Liver (tissue), 9 donors: Measurements from ENCODE around the gene MED31. TPM values are rescaled to one million over a fixed set of nuclear protein-coding genes. Genes with fewer than 3 reads are reported as not detected.

ENCODE experiments used
- DNase-seq: peaks from one replicate; pipeline ENCODE4 v3.0.0-alpha.2; 2017; ENCODE audit warnings: low spot score
- H3K27ac ChIP-seq, 2 donors: one replicate each; pipeline ENCODE4 v1.7.0; 2013; ENCODE audit warnings: inconsistent platforms in 2 of 2, low read length in 2 of 2, control low read depth in 1 of 2, low read depth in 1 of 2, mild to moderate bottlenecking in 1 of 2
- H3K27me3 ChIP-seq, 4 donors: one replicate each; pipeline versions ENCODE4 v1.6.1 to v1.7.0; 2013; ENCODE audit warnings: low read length in 3 of 4, inconsistent platforms in 1 of 4, mild to moderate bottlenecking in 1 of 4, moderate library complexity in 1 of 4; ENCODE audit not compliant: control insufficient read depth in 4 of 4, insufficient read depth in 4 of 4
- H3K36me3 ChIP-seq, 4 donors: one replicate each; pipeline versions ENCODE4 v1.6.1 to v1.7.0; 2013; ENCODE audit warnings: low read length in 3 of 4, mild to moderate bottlenecking in 3 of 4, low read depth in 1 of 4, moderate library complexity in 1 of 4; ENCODE audit not compliant: control insufficient read depth in 4 of 4, insufficient read depth in 3 of 4
- H3K4me1 ChIP-seq, 4 donors: one replicate each; pipeline versions ENCODE4 v1.6.1 to v1.7.0; 2013; ENCODE audit warnings: low read length in 3 of 4, mild to moderate bottlenecking in 3 of 4, moderate library complexity in 1 of 4; ENCODE audit not compliant: control insufficient read depth in 4 of 4, insufficient read depth in 4 of 4
- H3K4me3 ChIP-seq, 3 donors: one replicate each; pipeline versions ENCODE4 v1.6.1 to v1.7.0; 2013; ENCODE audit warnings: low read length in 3 of 3, control low read depth in 1 of 3, low read depth in 1 of 3, mild to moderate bottlenecking in 1 of 3
- H3K9ac ChIP-seq, 2 donors: one replicate each; pipeline ENCODE4 v1.7.0; 2013; ENCODE audit warnings: low read length in 2 of 2, mild to moderate bottlenecking in 2 of 2, moderate library complexity in 2 of 2, control low read depth in 1 of 2, low read depth in 1 of 2
- H3K9me3 ChIP-seq, 4 donors: one replicate each; pipeline versions ENCODE4 v1.6.1 to v1.7.0; 2013; ENCODE audit warnings: low read length in 3 of 4; ENCODE audit not compliant: control insufficient read depth in 4 of 4
- ATF3 ChIP-seq: IDR thresholded peaks from 2 replicates; pipeline ENCODE4 v1.6.1; 2016; ENCODE audit warnings: antibody characterized with exemption
- CTCF ChIP-seq: fragments of 150-350 bp; IDR thresholded peaks from 2 replicates; pipeline ENCODE4 v1.5.1; 2017; ENCODE audit warnings: improper control_type of control experiment, low read depth, low read length; ENCODE audit not compliant: missing input control
- EGR1 ChIP-seq, 2 donors: IDR thresholded peaks; 2 replicates each; pipeline ENCODE4 v1.6.1; 2016 to 2018; ENCODE audit warnings: antibody characterized with exemption in 2 of 2, low read depth in 2 of 2
- FOXA1 ChIP-seq: IDR thresholded peaks from 2 replicates; pipeline ENCODE4 v1.6.1; 2016; ENCODE audit warnings: antibody characterized with exemption
- FOXA2 ChIP-seq: IDR thresholded peaks from 2 replicates; pipeline ENCODE4 v1.6.1; 2016; ENCODE audit warnings: antibody characterized with exemption
- GABPA ChIP-seq, 2 donors: IDR thresholded peaks in 1 of 2; conservative IDR thresholded peaks in 1 of 2; 2 replicates each; pipeline ENCODE4 v1.6.1; 2016; ENCODE audit warnings: antibody characterized with exemption in 2 of 2, mild to moderate bottlenecking in 1 of 2, moderate library complexity in 1 of 2
- HNF4A ChIP-seq, 2 donors: conservative IDR thresholded peaks; 2 replicates each; pipeline ENCODE4 v1.6.1; 2016; ENCODE audit warnings: antibody characterized with exemption in 2 of 2, mild to moderate bottlenecking in 2 of 2
- HNF4G ChIP-seq: IDR thresholded peaks from 2 replicates; pipeline ENCODE4 v1.6.1; 2016; ENCODE audit warnings: antibody characterized with exemption
- JUND ChIP-seq, 2 donors: IDR thresholded peaks; 2 replicates each; pipeline ENCODE4 v1.6.1; 2016; ENCODE audit warnings: antibody characterized with exemption in 2 of 2
- MAX ChIP-seq: IDR thresholded peaks from 2 replicates; pipeline ENCODE4 v1.6.1; 2016; ENCODE audit warnings: antibody characterized with exemption
- NR2F2 ChIP-seq: IDR thresholded peaks from 2 replicates; pipeline ENCODE4 v1.6.1; 2016; ENCODE audit warnings: antibody characterized with exemption
- RAD21 ChIP-seq, 2 donors: IDR thresholded peaks; 2 replicates each; pipeline ENCODE4 v1.6.1; 2016; ENCODE audit warnings: antibody characterized with exemption in 2 of 2, mild to moderate bottlenecking in 2 of 2
- REST ChIP-seq: IDR thresholded peaks from 2 replicates; pipeline ENCODE4 v1.6.1; 2016; ENCODE audit warnings: antibody characterized with exemption, mild to moderate bottlenecking
- RXRA ChIP-seq, 2 donors: IDR thresholded peaks; 2 replicates each; pipeline ENCODE4 v1.6.1; 2017 to 2018; ENCODE audit warnings: antibody characterized with exemption in 2 of 2, mild to moderate bottlenecking in 1 of 2
- SP1 ChIP-seq: IDR thresholded peaks from 2 replicates; pipeline ENCODE4 v1.6.1; 2018; ENCODE audit warnings: antibody characterized with exemption, mild to moderate bottlenecking
- TAF1 ChIP-seq: conservative IDR thresholded peaks from 2 replicates; pipeline ENCODE4 v1.6.1; 2016; ENCODE audit warnings: antibody characterized with exemption, mild to moderate bottlenecking
- YY1 ChIP-seq: IDR thresholded peaks from 2 replicates; pipeline ENCODE4 v1.6.1; 2016; ENCODE audit warnings: antibody characterized with exemption, mild to moderate bottlenecking
- WGBS: extraction: QIAGEN DNeasy Blood & Tissue Kit; methylation state at CpG from one replicate; pipeline ENCODE4 v1.1.7; 2013; 5-methylcytosine and 5-hydroxymethylcytosine counted together
- polyA plus RNA-seq, 2 donors: library from polyadenylated mRNA; stranded (reverse) in 1 of 2; unstranded in 1 of 2; fragments of 200-250 nt in 1 of 2; fragments of >200 nt in 1 of 2; fragmentation: Nextera tagmentation in 1 of 2; extraction: Ambion mirVana in 1 of 2; gene quantifications; one replicate each; pipeline versions ENCODE4 v1.2.1 to v1.2.3, GENCODE V29; 2013 to 2015
- total RNA-seq, 2 donors: library from RNA; depleted of rRNA; stranded (reverse); fragments of >200 nt; gene quantifications; one replicate each; pipeline ENCODE4 v1.2.3, GENCODE V29; 2014
- donor health status: healthy.
- donor health status: healthy.
- donor health status: healthy.
- donor health status: healthy.
- donor health status: healthy.

The MED31 gene
- total and polyA plus RNA-seq, 4 donors: 6.9 to 29.8 (median 8.7) TPM

GRCh38 chr17:6698004-6698403 lies 46.6 kb upstream of the MED31 start:
- no peak for DNase-seq
- H3K9ac ChIP-seq: no peak overlapping the region
- H3K27ac ChIP-seq: peak overlapping the region in 1 of 2 donors; percentile 13
- peaks cover 7 to 45% (median 36%) of the 10 kb centered on the region in 4 donors for H3K36me3 ChIP-seq
- 86% methylated on average over 11 of the region's 11 CpGs for WGBS
- H3K27me3 ChIP-seq: no peaks in the 10 kb centered on the region
- TF ChIP-seq FOXA1 (no peak), YY1 (no peak), NR2F2 (no peak), GABPA (IDR thresholded peaks at IDR 0.05 in 1 of 2, conservative IDR thresholded peaks at IDR 0.05 in 1 of 2) (no peak), EGR1 (IDR thresholded peaks at IDR 0.05; ENCODE audit: low read depth in 2 of 2) (no peak), RAD21 (IDR thresholded peaks at IDR 0.05) (no peak), RXRA (IDR thresholded peaks at IDR 0.05) (no peak), SP1 (no peak), HNF4A (conservative IDR thresholded peaks at IDR 0.05) (no peak), CTCF (no peak), FOXA2 (no peak), TAF1 (no peak), HNF4G (no peak), JUND (IDR thresholded peaks at IDR 0.05) (no peak), MAX (no peak), ATF3 (no peak), REST (no peak)
- peaks cover 24 to 48% (median 40%) of the 10 kb centered on the region in 4 donors for H3K4me1 ChIP-seq
- no peaks in the 10 kb centered on the region for H3K9me3 ChIP-seq
- H3K4me3 ChIP-seq: no peak overlapping the region

- no peak overlapping the region for H3K27ac ChIP-seq
- H3K4me1 ChIP-seq: peaks cover 17 to 40% (median 30%) of the 10 kb centered on the region in 4 donors
- no peak for DNase-seq
- H3K36me3 ChIP-seq: peaks cover 7 to 56% (median 46%) of the 10 kb centered on the region in 4 donors
- no peaks in the 10 kb centered on the region for H3K27me3 ChIP-seq
- WGBS: 83% methylated on average over 5 of the region's 5 CpGs
- TF ChIP-seq RXRA (IDR thresholded peaks at IDR 0.05) (no peak), YY1 (no peak), GABPA (IDR thresholded peaks at IDR 0.05 in 1 of 2, conservative IDR thresholded peaks at IDR 0.05 in 1 of 2) (no peak), FOXA1 (no peak), SP1 (no peak), TAF1 (no peak), HNF4A (conservative IDR thresholded peaks at IDR 0.05) (no peak), NR2F2 (no peak), CTCF (no peak), JUND (IDR thresholded peaks at IDR 0.05) (no peak)
- no peaks in the 10 kb centered on the region for H3K9me3 ChIP-seq
- H3K9ac ChIP-seq: no peak overlapping the region
- H3K4me3 ChIP-seq: no peak overlapping the region
Measured at GRCh38 chr17:6696906-6697305, 45.5 kb upstream of the MED31 start.
